HG03575 (cell line): ENCODE data around the gene KLHL29.

Source experiments
- ATAC-seq: cut with Tn5 transposase; IDR thresholded peaks from one replicate; pipeline ENCODE4 v1.9.1; 2021; ENCODE audit not compliant: unreplicated experiment, insufficient number of reproducible peaks, low FRiP score; ENCODE audit errors: extremely low read depth

Gene KLHL29

DNA sequence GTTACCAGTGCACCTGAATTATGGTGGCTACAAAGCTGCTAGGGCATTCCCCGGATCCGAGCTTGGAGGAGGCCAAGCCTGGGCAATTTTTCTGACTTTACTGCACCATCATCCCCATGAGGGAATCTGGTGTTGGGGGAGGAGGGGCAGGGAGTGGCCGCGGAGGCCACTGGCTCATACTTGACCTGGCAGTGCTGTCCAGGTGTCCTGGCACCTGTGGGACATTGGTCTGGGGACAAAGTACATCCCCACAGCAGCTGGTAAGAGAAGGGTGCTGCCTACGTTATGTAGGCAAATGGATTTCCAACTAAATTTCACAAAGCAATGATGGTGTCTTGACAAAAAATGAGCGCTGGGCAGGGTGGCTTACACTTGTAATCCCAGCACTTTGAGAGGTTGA lies 48.3 kb downstream of the KLHL29 start:
- no peak for ATAC-seq

- ATAC-seq: no peak
Measured at GRCh38 chr2:23434721-23435121, 49.7 kb downstream of the KLHL29 start.

DNA sequence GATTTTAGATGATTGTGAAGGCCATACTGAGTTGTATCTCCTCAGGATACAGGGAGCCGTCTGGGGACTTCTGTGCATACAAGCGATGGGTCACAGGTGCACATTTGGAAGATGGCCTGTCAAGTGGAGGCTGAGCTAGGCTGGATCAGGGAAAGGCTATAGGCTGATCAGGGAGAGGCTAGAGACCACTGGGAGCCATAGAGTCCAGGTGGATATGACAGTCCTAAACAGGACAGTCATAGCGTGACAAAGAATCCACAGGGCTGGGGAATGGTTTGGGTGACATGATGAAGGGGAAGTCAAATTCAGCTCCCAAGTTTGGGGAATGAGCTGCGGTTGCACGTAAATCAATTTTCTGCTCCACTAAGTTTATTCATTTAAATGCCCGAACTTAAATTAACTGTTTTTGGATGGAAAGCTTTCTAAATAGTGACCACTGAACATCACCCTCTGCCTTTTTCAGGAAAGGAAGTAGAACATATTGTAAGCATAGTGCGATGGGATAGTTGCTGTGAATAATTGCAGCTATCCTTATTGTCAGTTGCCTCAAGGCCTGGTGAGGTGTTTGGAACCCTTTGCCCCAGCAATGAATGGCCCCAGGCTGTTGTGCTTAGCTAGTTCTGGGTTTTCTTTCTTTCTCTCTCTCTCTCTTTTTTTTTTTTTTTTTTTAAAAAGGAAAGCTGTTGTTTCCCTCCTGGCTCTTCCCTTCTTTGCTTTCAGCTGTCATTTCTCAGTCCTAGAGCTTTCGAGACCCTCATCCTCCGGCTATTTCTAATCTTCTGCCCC lies 50.5 kb downstream of the KLHL29 start:
- no peak for ATAC-seq

DNA sequence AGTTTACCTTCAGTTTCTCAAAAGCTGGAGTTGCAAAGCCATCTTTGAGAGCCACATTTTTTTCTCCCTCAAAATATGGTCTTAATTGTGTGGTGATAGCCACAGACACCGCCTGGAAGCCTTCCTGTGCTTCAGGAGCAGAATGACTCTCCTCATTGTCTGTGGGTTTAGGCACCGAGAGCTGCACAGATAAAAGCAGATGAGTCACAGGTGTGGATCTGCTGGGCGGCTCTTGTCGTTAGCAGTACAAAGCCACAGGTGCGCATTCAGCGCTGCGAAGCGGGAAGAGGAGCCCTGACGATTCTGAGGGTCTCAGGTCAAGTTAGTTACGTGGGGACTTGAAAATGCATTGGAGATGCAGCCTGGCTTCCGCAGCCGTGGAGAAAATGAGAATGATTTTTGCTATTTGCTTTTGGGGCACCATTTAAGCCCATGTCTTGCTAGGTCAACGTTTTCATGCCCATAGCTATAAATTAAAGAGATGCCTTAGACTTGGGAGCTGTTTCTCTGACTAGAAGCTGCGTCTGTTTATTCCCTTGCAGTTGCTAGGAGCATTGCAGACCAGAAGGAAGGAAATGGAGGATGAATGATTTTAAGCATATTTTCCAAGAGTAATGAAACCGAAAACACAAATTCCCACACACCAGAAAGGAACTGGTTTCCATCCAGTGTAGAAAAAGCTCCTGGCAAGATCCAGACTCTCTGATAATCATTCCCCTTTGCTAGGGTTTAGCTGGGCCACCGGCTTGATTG lies 51.5 kb downstream of the KLHL29 start:
- no peak for ATAC-seq

- ATAC-seq: no peak
Measured at GRCh38 chr2:23441414-23441813, 56.4 kb downstream of the KLHL29 start.

DNA sequence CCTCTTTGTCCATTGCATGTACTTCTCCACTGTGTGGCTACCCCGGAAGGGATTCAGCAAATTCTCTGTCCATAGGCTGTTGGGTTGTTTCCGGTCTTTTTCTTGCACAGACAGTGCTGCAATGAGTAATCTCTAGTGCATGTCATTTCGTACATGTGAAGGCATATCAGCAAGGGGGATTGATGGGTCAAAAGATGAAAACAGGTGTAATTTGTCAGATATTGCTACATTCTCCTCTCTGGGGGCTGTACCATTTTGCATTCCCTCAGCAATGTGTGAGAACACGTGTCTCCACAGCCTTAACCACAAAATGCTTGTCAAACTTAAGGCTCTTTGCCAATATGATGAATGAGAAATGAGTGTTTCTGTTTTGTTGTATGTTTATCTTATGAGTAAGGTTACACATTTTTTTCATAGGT lies 60.5 kb downstream of the KLHL29 start:
- no peak for ATAC-seq

- no peak for ATAC-seq
Measured at GRCh38 chr2:23446916-23447315, 61.9 kb downstream of the KLHL29 start.

DNA sequence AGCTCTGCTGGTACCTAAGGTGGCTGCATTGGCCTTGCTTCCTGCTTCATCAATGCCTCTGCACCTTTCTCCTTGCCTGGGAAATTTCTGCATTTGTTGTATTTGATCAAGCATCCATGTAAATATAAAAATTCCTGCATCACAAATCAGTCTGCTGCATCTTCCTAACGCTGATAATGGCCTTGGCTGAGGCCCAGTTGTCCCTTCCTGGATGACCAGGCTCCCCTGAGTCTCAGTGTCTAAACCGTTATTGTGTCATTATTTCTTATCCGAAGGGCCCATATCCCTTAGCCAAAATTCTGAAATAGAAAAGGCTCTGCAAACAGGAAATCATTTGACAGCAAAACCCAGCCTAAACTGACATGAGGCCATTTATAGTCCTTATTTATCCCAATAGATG lies 62.4 kb downstream of the KLHL29 start:
- no peak for ATAC-seq

DNA sequence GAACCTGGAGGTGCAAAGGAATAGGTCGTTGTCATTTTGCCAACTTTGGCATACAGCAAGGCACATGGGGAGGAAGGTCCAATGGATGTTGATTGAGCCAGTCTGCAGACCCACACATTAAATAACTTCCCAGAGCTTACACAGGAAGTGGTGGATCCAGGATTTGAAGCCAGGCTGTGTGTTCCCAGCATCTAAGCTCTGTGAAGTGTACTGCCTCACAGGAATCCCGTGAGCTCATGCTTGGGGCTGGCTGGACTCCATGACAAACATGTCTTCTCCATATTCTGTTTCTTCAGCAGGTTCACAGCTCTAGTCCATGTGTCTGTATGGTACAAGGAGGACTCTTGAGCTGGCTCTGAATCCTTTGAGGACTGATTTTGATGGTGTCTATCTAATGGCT lies 63.9 kb downstream of the KLHL29 start:
- no peak for ATAC-seq

GRCh38 chr2:23449413-23449812 lies 64.4 kb downstream of the KLHL29 start:
- ATAC-seq: peak; percentile 76

DNA sequence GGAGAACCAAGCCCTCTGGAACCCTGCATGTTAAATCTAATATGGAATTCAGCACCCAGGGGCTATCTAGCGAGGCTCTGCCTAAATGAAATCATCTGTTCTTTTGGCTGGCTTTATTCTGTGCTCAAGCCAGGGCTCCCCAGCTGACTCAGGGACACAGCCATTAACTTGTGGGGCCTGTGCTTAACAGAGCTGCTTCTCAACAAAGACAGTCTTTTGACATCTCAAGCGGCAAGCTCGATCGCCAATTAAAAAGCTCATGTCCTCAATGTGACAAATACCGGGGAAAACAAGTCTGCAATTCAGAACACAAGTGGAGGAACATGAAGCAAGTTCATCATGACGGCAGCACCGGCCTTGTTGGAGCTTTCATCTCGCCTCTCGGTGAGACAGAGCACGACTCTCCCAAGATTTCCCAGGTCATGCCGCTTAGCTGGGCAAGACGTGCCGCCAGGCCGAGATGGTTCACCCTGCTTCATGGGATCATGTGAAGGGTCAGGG lies 64.9 kb downstream of the KLHL29 start:
- no peak for ATAC-seq

DNA sequence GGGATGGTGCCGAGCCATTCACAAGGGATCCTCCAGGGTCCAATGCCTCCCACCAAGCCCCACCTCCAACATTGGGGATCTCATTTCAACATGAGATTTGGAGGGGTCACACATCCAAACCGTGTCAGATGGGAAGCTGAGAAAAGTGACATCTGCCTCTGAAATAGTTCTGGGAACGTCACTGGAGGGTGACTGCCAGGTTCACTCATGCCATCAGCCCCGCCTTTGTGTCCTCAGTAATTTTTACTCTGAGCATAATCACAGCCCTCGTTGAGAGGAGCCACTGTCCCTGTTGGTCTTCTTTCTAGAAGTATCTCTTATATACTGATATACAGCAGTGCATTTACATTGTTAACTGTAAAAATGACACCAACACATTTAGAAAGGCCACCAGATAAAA lies 67.4 kb downstream of the KLHL29 start:
- ATAC-seq: no peak

DNA sequence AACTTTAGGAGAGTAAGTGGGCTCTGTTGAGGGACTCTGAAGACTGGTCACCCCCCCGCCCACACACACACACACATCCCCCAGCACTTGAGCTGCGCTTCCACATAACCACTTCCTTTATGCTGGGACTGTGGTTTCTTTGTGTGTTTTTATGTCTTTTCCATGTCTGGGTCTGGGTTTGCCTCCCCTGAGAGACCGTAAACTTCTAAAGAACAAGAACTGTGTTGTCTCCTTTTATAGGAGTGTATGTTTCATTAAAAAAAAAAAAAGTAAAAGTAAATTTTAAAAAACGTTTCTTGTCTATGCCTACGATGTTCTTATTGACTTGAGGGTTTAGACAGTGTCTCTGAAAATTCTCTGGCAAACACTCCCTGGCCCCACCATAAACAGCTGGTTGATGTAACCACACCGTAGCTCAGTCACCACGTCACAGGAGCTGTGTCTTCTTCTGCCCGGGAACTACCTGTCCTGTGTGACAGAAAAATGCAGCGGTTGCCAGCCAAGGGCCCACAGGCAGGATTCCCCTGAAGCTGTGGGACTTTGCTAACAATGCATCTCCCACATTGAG lies 68.0 kb downstream of the KLHL29 start:
- peak; percentile 35 for ATAC-seq

DNA sequence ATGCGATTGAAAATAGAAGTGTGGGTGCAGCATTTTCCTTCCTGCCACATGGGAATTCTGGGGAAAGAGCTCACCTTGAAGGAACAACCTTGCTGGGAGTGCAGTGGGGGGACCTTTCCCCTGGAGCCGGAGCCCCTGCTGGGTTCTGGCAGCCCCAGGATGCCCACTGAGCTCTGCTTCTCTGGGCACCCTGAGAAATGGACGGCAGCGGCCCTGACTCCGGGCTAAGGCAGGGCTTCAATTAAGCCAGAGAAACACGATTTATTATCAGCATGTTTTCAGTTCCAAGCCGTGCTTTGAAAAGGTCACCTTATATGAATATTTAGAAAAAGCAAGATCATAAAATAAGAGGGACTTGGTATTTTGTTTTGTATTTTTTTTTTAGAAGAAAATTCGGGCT lies 68.5 kb downstream of the KLHL29 start:
- ATAC-seq: no peak

DNA sequence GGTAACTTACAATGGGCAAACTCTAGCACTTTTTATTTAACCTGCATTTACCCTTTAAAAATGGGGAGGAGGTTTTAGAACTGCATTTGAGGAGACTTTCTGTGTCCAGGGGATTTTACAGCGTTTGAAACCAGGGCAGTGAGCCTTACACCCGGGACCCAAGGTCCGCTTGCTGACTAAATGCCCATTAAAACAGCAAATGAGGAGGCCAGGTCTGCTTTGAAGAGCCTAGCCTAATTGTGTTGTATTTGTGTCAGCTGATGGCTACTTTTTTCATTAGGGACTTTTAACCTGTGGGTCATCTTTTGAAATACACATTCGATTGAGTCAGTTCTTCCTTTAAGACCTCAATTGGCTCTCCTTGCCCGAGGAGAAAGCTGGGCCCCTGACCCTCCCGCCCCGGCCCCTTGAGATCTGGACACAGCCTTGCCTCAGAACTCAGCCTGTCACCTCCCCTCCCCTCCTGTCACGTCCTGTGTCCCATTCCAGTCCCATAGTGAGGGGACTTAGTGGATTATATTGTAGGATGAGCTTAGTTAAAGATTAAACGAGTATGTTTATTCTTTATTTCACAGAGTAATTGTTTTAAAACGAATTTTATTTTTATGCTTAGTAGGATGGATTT lies 69.0 kb downstream of the KLHL29 start:
- ATAC-seq: no peak

DNA sequence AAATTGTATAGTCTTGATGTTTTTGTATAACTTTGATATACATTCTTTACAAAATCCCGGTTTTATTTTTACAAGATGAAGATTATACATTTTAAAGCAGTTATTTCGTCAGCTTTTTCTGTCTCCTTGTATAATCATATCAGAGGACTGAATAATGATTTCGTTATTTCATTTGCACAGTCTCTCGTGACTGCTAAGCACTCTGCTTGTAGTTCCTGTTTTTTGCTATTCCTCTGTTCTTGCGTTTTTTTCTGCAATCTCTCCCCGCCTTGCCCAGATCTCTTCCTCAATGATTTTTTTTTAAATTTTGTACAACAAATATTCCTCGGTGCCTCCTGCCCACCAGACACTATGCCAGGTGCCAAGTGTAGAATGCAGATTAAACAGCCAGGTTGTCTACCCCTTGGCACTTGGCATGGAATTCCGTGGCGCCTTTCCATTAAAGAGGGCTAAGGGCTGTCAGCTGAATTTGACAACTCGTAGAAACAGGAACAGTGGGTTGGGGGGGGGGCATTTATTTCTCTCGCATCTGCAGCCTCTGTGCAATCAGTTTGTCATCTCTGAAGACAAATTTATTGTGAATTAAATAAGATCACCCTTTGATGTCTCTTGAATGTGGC lies 69.6 kb downstream of the KLHL29 start:
- ATAC-seq: no peak

DNA sequence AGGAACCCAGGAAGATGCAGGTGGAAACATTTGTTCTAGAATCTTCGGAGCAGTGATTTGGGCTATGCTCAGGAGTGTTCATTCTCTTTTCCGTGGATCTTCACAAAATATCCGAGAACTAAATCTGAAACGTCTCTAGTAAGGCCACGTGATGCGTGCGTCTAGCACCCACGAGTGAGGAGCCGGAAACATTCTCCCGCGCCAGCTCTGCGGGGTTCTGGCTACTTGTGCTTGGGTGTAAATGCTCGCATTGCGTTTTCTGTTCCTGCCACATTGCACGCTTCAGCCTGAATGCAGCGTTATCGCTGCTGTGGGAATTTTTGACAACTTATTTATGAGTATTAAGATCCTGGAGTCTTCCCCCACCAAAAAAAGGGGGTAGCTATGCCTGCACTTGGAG lies 71.4 kb downstream of the KLHL29 start:
- ATAC-seq: no peak

DNA sequence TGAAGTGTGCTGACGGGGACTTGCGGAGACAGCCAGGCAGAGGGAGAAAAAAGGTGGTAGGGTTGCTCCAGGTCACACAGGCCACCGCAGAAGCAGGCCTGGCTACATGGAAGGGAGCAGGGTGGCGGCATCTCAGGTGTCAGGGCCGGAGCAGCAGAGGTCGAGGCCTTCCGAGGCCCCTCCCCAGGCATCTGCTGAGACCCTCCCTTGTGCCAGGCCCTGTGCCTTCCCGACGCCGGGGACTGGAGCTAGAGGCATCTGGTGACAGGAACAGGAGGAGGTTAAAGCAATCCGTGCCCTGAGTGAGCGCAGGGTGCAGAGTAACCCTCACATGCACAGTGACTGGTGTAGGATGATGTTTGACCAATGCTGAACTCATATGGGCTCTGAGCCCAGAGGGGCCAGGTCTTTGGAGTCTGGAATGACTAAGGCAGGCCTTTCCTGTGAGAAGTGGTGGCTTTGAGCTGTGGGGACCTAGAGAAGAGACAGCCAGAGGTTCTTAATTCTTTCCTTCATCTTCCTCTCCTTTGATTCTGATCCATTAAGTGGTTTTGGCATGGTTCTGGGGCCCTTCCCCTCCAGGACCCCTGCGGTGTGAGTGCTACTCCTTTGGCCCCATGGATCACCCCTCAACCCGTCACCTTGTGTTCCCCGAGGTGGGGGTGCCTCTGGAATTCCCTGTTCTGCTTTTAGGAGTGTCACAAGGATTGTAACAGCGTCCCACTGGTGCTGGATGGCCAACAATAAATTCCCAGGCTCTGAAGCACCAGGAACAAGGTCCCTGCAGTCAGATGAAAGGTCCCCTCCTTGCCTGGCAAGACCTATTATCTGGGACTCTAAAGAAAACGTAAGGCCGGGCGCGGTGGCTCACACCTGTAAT lies 72.1 kb downstream of the KLHL29 start:
- ATAC-seq: no peak
